ENCODE data around the gene PLA2G4F. TPM values are rescaled to one million over a fixed set of nuclear protein-coding genes. Genes with fewer than 3 reads are reported as not detected.

The PLA2G4F gene
- polyA plus RNA-seq, 1 of the 3 experiments (the other 2 are of a cell fraction): not detected

DNA sequence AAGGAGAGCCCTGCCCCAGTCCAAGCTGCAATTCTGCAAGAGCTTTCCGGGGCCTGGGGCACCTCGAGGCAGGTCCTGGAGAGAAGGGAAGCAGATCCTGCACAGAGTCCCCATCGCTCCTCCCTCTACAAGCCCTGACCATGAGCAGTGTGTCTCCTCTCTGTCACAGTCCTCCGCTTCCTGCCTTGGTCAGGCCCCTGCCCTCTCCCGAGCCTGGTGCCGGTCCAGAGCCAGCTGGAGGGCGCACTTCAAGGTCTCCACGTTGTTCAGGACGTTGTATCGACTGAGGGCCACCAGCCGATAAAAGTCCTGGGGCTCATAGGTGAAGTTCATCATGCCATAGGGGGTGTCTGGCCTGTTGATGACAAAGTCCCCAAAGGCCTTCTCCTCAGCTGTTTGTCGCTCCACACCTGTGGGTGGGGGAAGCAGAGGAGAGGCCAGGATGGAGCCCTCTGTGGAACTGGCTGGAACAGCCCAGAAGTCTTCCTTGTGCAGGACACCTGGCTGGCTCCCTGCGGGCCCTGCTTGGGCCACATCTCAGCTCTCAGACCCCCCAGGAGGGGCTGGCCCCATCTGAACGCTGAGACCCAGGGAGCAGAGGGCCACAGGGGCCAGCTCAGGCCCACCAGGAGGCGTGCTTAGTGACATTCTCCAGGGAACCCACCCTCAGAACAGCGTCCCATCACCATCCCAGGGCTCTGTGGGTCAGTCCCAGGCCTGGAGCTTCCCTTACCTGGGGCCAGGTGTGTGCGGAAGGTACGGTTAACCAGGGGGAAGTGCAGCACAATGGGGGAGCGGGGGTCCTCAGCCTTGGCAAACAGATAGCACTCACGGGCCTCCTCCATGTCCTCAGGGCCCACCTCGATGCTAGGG, 14.4 kb downstream of the PLA2G4F start:
- Histone ChIP-seq H3K9me2 (no peaks in the 10 kb centered on the region), H3F3A (replicated peaks; ENCODE audit: insufficient read depth) (no peaks in the 10 kb centered on the region), H3K79me2 (ENCODE audit: insufficient read depth) (no peaks in the 10 kb centered on the region), H3K4me3 (ENCODE audit: low read depth in 2 of 2, low read length in 1 of 2) (no peak overlapping the region), H3K4me2 (no peak overlapping the region), H4K20me1 (ENCODE audit: insufficient read depth) (no peaks in the 10 kb centered on the region), H2AFZ (ENCODE audit: low read depth) (no peak overlapping the region), H3K36me3 (replicated peaks in 1 of 2; ENCODE audit: control insufficient read depth in 1 of 2, insufficient read depth in 2 of 2, low read length in 1 of 2) (no peaks in the 10 kb centered on the region), H3K9me3 (no peaks in the 10 kb centered on the region), H3K9ac (no peak overlapping the region), H3K27ac (ENCODE audit: low read depth in 2 of 2, low read length in 1 of 2) (no peak overlapping the region), H3K4me1 (ENCODE audit: control insufficient read depth in 1 of 2, insufficient read depth in 2 of 2, low read depth in 1 of 2, low read length in 1 of 2) (no peaks in the 10 kb centered on the region), H3K27me3 (ENCODE audit: insufficient read depth) (no peaks in the 10 kb centered on the region; the same call in 1 of the 2 replicates)
- TF ChIP-seq REST (IDR thresholded peaks at IDR 0.05; ENCODE audit: low read depth, low read length) (no peak), RAD21 (IDR thresholded peaks at IDR 0.05; ENCODE audit: low read length) (no peak), GABPA (IDR thresholded peaks at IDR 0.05; ENCODE audit: low read depth) (no peak)
- DNase-seq: no peak
- ChIA-PET POLR2A (no interaction called here), CTCF (interaction anchor here (0.9 to 2.2 kb wide), 5 partner anchors 17 to 407 kb away, joined by 3 to 9 read pairs (median 4); partner anchors contain the start of genes HAUS2 and LRRC57)
- 58% methylated on average over 12 of the region's 21 CpGs for WGBS (ENCODE audit: low lambda C conversion rate)

DNA sequence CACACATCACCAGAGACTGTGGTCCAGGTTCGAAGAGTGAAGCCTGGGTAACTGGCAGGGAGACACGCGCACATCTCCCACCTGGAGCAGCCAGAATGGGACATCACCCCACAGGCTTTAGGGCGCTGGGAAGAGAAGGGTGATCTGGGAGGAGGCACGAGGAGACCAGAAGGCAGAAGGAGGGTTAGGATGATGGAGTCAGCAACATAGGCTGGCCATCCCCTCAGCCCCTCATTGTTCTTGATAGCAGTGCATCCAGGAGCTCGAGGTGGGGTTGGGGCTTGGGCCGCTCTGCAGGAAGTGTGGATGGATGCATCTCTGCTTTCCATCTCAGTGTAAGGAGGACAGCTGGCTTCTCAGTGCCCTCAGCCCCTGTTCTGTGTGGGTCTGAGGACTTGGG, 15.2 kb downstream of the PLA2G4F start:
- Histone ChIP-seq H4K20me1 (ENCODE audit: insufficient read depth) (no peaks in the 10 kb centered on the region), H3K9me3 (no peaks in the 10 kb centered on the region), H3K27ac (ENCODE audit: low read depth in 2 of 2, low read length in 1 of 2) (no peak overlapping the region), H3K4me2 (no peak overlapping the region), H3K79me2 (ENCODE audit: insufficient read depth) (no peaks in the 10 kb centered on the region), H3K9me2 (no peaks in the 10 kb centered on the region), H2AFZ (ENCODE audit: low read depth) (no peak overlapping the region), H3K9ac (no peak overlapping the region), H3F3A (replicated peaks; ENCODE audit: insufficient read depth) (no peaks in the 10 kb centered on the region), H3K36me3 (replicated peaks in 1 of 2; ENCODE audit: control insufficient read depth in 1 of 2, insufficient read depth in 2 of 2, low read length in 1 of 2) (no peaks in the 10 kb centered on the region), H3K4me3 (ENCODE audit: low read depth in 2 of 2, low read length in 1 of 2) (no peak overlapping the region), H3K4me1 (ENCODE audit: control insufficient read depth in 1 of 2, insufficient read depth in 2 of 2, low read depth in 1 of 2, low read length in 1 of 2) (no peaks in the 10 kb centered on the region), H3K27me3 (ENCODE audit: insufficient read depth) (no peaks in the 10 kb centered on the region; the same call in none of the 2 replicates)
- no peak for TF ChIP-seq CHD2 (IDR thresholded peaks at IDR 0.05; ENCODE audit: low read length, partially characterized antibody)
- WGBS (ENCODE audit: low lambda C conversion rate): 61% methylated on average over 7 of the region's 7 CpGs
- POLR2A ChIA-PET: no interaction called here
- CTCF ChIA-PET: interaction anchor here (0.9 to 7.7 kb wide), 5 partner anchors 16 to 152 kb away, joined by 3 to 65 read pairs (median 7); no protein-coding TSS in a partner anchor
- no peak for DNase-seq
